Astrocyte (in vitro differentiated cells and primary cell): ENCODE results near the gene PP2D1. TPM values are rescaled to one million over a fixed set of nuclear protein-coding genes. Genes with fewer than 3 reads are reported as not detected.

Source experiments
- DNase-seq: peaks from one replicate; pipeline ENCODE4 v3.0.0-alpha.2; 2010; ENCODE audit warnings: low read depth
- FAIRE-seq: peaks from 2 replicates; lab custom pipeline; 2011; peaks lifted over from hg19 to GRCh38; lab: Jason Lieb, UNC
- H2AFZ ChIP-seq: 2 replicates; pipeline ENCODE4 v1.6.0; 2012; ENCODE audit warnings: low read depth, low read length, inconsistent platforms
- H3K27ac ChIP-seq: 2 replicates; pipeline ENCODE4 v1.5.1; 2011; ENCODE audit warnings: low read depth, low read length, inconsistent platforms
- H3K27me3 ChIP-seq: 2 replicates; pipeline ENCODE4 v1.6.0; 2011; ENCODE audit warnings: low read length, inconsistent platforms; ENCODE audit not compliant: insufficient read depth
- H3K36me3 ChIP-seq: 2 replicates; pipeline ENCODE4 v1.5.1; 2011; ENCODE audit warnings: low read length, inconsistent platforms; ENCODE audit not compliant: insufficient read depth
- H3K4me1 ChIP-seq: 2 replicates; pipeline ENCODE4 v1.5.1; 2011; ENCODE audit warnings: low read length, inconsistent platforms; ENCODE audit not compliant: insufficient read depth
- H3K4me2 ChIP-seq: 2 replicates; pipeline ENCODE4 v1.6.0; 2012; ENCODE audit warnings: low read length, inconsistent platforms
- H3K4me3 ChIP-seq: 2 replicates; pipeline ENCODE4 v1.5.1; 2011; ENCODE audit warnings: low read depth, mild to moderate bottlenecking, low read length, inconsistent platforms; ENCODE audit not compliant: insufficient read depth
- H3K79me2 ChIP-seq: 2 replicates; pipeline ENCODE4 v1.6.0; 2012; ENCODE audit warnings: mild to moderate bottlenecking, low read length, inconsistent platforms; ENCODE audit not compliant: insufficient read depth
- H3K9ac ChIP-seq: 2 replicates; pipeline ENCODE4 v1.6.0; 2012; ENCODE audit warnings: mild to moderate bottlenecking, low read length, inconsistent platforms
- H3K9me3 ChIP-seq: 2 replicates; pipeline ENCODE4 v1.5.1; 2012; ENCODE audit warnings: low read depth, mild to moderate bottlenecking, low read length, inconsistent platforms; ENCODE audit not compliant: insufficient read depth
- H4K20me1 ChIP-seq: 2 replicates; pipeline ENCODE4 v1.6.0; 2012; ENCODE audit warnings: low read length, inconsistent platforms; ENCODE audit not compliant: insufficient read depth
- H3K27ac Mint-ChIP-seq: one replicate; pipeline ENCODE4 v1.8.0; 2021; ENCODE audit warnings: mild to moderate bottlenecking, mixed read lengths; ENCODE audit not compliant: unreplicated experiment
- H3K27me3 Mint-ChIP-seq: one replicate; pipeline ENCODE4 v1.8.0; 2021; ENCODE audit warnings: low read depth, mixed read lengths; ENCODE audit not compliant: unreplicated experiment
- H3K36me3 Mint-ChIP-seq: one replicate; pipeline ENCODE4 v1.8.0; 2021; ENCODE audit warnings: low read depth, mixed read lengths; ENCODE audit not compliant: unreplicated experiment
- H3K4me1 Mint-ChIP-seq: one replicate; pipeline ENCODE4 v1.8.0; 2021; ENCODE audit warnings: low read depth, mixed read lengths; ENCODE audit not compliant: unreplicated experiment
- H3K4me3 Mint-ChIP-seq: one replicate; pipeline ENCODE4 v1.8.0; 2021; ENCODE audit warnings: mild to moderate bottlenecking, moderate library complexity, mixed read lengths; ENCODE audit not compliant: unreplicated experiment
- H3K9me3 Mint-ChIP-seq: one replicate; pipeline ENCODE4 v1.8.0; 2021; ENCODE audit warnings: mild to moderate bottlenecking, mixed read lengths; ENCODE audit not compliant: unreplicated experiment
- CTCF ChIP-seq: IDR thresholded peaks from 2 replicates; pipeline ENCODE4 v1.5.1; 2011; ENCODE audit warnings: low read depth, mild to moderate bottlenecking, inconsistent platforms, low read length, moderate library complexity; ENCODE audit not compliant: insufficient read depth
- EZH2 ChIP-seq: IDR thresholded peaks from 2 replicates; pipeline ENCODE4 v1.6.1; 2012; ENCODE audit warnings: mild to moderate bottlenecking, low read length, inconsistent platforms; ENCODE audit not compliant: insufficient read depth
- total RNA-seq: library from RNA; stranded (reverse); gene quantifications from 2 replicates; pipeline ENCODE4 v1.2.1, GENCODE V29; 2021

The PP2D1 gene
- total RNA-seq, 1 donor from 2014 or later, result not detected

- Histone ChIP-seq H3K79me2 (no peaks in the 10 kb centered on the region), H3K9ac (no peak overlapping the region), H3K27me3 (no peaks in the 10 kb centered on the region), H2AFZ (no peak overlapping the region), H3K4me1 (no peaks in the 10 kb centered on the region), H3K36me3 (no peaks in the 10 kb centered on the region), H4K20me1 (no peaks in the 10 kb centered on the region), H3K4me2 (no peak overlapping the region), H3K9me3 (no peaks in the 10 kb centered on the region), H3K4me3 (no peak overlapping the region), H3K27ac (no peak overlapping the region)
- no peaks in the 10 kb centered on the region for H3K9me3 Mint-ChIP-seq
- no peaks in the 10 kb centered on the region for H3K27me3 Mint-ChIP-seq
- H3K4me1 Mint-ChIP-seq, result no peaks in the 10 kb centered on the region
- no peak for FAIRE-seq
- H3K4me3 Mint-ChIP-seq, result no peak overlapping the region
- no peak overlapping the region for H3K27ac Mint-ChIP-seq
- no peak for DNase-seq
- no peaks in the 10 kb centered on the region for H3K36me3 Mint-ChIP-seq
- TF ChIP-seq CTCF, result no peak
- TF ChIP-seq EZH2, result no peak
Measured at GRCh38 chr3:20013396-20013795, 1.3 kb upstream of the PP2D1 start.

- Histone ChIP-seq H4K20me1 (no peaks in the 10 kb centered on the region), H3K4me2 (no peak overlapping the region), H3K9me3 (no peaks in the 10 kb centered on the region), H3K9ac (no peak overlapping the region), H2AFZ (no peak overlapping the region), H3K36me3 (no peaks in the 10 kb centered on the region), H3K79me2 (no peaks in the 10 kb centered on the region), H3K27ac (no peak overlapping the region), H3K4me3 (no peak overlapping the region), H3K4me1 (no peaks in the 10 kb centered on the region), H3K27me3 (no peaks in the 10 kb centered on the region)
- H3K27ac Mint-ChIP-seq, result no peak overlapping the region
- no peaks in the 10 kb centered on the region for H3K36me3 Mint-ChIP-seq
- FAIRE-seq, result no peak
- H3K4me1 Mint-ChIP-seq, result no peaks in the 10 kb centered on the region
- TF ChIP-seq CTCF (no peak), EZH2 (no peak)
- H3K9me3 Mint-ChIP-seq, result no peaks in the 10 kb centered on the region
- DNase-seq, result no peak
- no peaks in the 10 kb centered on the region for H3K27me3 Mint-ChIP-seq
- no peak overlapping the region for H3K4me3 Mint-ChIP-seq
Measured at GRCh38 chr3:20008646-20009045, 3.4 kb downstream of the PP2D1 start.

- no peak overlapping the region for H3K4me2 ChIP-seq
- Mint-ChIP-seq H3K27ac (no peak overlapping the region), H3K4me1 (no peaks in the 10 kb centered on the region), H3K4me3 (no peak overlapping the region), H3K36me3 (no peaks in the 10 kb centered on the region), H3K27me3 (no peaks in the 10 kb centered on the region), H3K9me3 (no peaks in the 10 kb centered on the region)
- no peak for FAIRE-seq
- no peaks in the 10 kb centered on the region for H3K27me3 ChIP-seq
- H3K4me3 ChIP-seq, result no peak overlapping the region
- H3K27ac ChIP-seq, result no peak overlapping the region
- no peaks in the 10 kb centered on the region for H3K36me3 ChIP-seq
- H3K79me2 ChIP-seq, result no peaks in the 10 kb centered on the region
- no peak for TF ChIP-seq CTCF
- H3K9me3 ChIP-seq, result no peaks in the 10 kb centered on the region
- no peak overlapping the region for H3K9ac ChIP-seq
- DNase-seq, result no peak
- H3K4me1 ChIP-seq, result no peaks in the 10 kb centered on the region
- H4K20me1 ChIP-seq, result no peaks in the 10 kb centered on the region
- no peak overlapping the region for H2AFZ ChIP-seq
Measured at GRCh38 chr3:20007960-20008359, 4.1 kb downstream of the PP2D1 start.
